ENCODE data around the gene ULK1. TPM values are rescaled to one million over a fixed set of nuclear protein-coding genes. Genes with fewer than 3 reads are reported as not detected.

The ULK1 gene
- total RNA-seq, 4 donors from 2014 or later = 27.9 to 81.2 (median 48.6) TPM

- Histone ChIP-seq H3K27ac (no peak overlapping the region), H3K4me1 (no peaks in the 10 kb centered on the region), H3K27me3 (peaks cover 4 to 14% (median 10%) of the 10 kb centered on the region in 3 donors), H3K36me3 (no peaks in the 10 kb centered on the region), H3K9me3 (no peaks in the 10 kb centered on the region), H3K4me3 (no peak overlapping the region)
- TF ChIP-seq CTCF (IDR thresholded peaks at IDR 0.05 in 4 of 5, conservative IDR thresholded peaks at IDR 0.05 in 1 of 5) (no peak), POLR2A (IDR thresholded peaks at IDR 0.05) (no peak)
- ATAC-seq = no peak
- in situ Hi-C loops (cut with MboI; ENCODE audit: low sequenced_read_pairs in 4 of 4) = no loop called here
- intact Hi-C loops (cut with DNase I; ENCODE audit: low total_unique reads) = no loop called here
- no peak for DNase-seq
Observed at GRCh38 chr12:131857908-131858850, 36.2 kb upstream of the ULK1 start.

- TF ChIP-seq CTCF (IDR thresholded peaks at IDR 0.05 in 4 of 5, conservative IDR thresholded peaks at IDR 0.05 in 1 of 5) (no peak), POLR2A (IDR thresholded peaks at IDR 0.05) (no peak)
- in situ Hi-C loops (cut with MboI; ENCODE audit: low sequenced_read_pairs in 4 of 4) = no loop called here
- Histone ChIP-seq H3K4me1 (no peaks in the 10 kb centered on the region), H3K4me3 (peak overlapping the region in 1 of 4 donors; percentile 11), H3K27ac (no peak overlapping the region), H3K9me3 (no peaks in the 10 kb centered on the region), H3K36me3 (no peaks in the 10 kb centered on the region), H3K27me3 (peaks cover under 1 to 4% (median 2%) of the 10 kb centered on the region in 3 donors)
- intact Hi-C loops (cut with DNase I; ENCODE audit: low total_unique reads) = no loop called here
- ATAC-seq (peak in 1 of 2 donors; percentile 33), DNase-seq (peak in 1 of 2 donors; percentile 44)
Observed at GRCh38 chr12:131860472-131861260, 33.8 kb upstream of the ULK1 start.

- no peak overlapping the region for H3K27ac ChIP-seq
- H3K4me1 ChIP-seq = no peaks in the 10 kb centered on the region
- TF ChIP-seq CTCF (IDR thresholded peaks at IDR 0.05 in 4 of 5, conservative IDR thresholded peaks at IDR 0.05 in 1 of 5) (no peak), POLR2A (IDR thresholded peaks at IDR 0.05) (no peak)
- no peaks in the 10 kb centered on the region for H3K27me3 ChIP-seq
- H3K4me3 ChIP-seq = no peak overlapping the region
- in situ Hi-C loops (cut with MboI; ENCODE audit: low sequenced_read_pairs in 4 of 4) = no loop called here
- H3K9me3 ChIP-seq = no peaks in the 10 kb centered on the region
- H3K36me3 ChIP-seq = no peaks in the 10 kb centered on the region
- ATAC-seq = no peak
- DNase-seq = no peak
- intact Hi-C loops (cut with DNase I; ENCODE audit: low total_unique reads) = no loop called here
Observed at GRCh38 chr12:131861261-131862083, 33.0 kb upstream of the ULK1 start.

- no peak for ATAC-seq
- intact Hi-C loops (cut with DNase I; ENCODE audit: low total_unique reads) (no loop called here), in situ Hi-C loops (cut with MboI; ENCODE audit: low sequenced_read_pairs in 4 of 4) (no loop called here)
- Histone ChIP-seq H3K27ac (no peak overlapping the region), H3K27me3 (no peaks in the 10 kb centered on the region), H3K4me1 (no peaks in the 10 kb centered on the region), H3K36me3 (no peaks in the 10 kb centered on the region), H3K9me3 (no peaks in the 10 kb centered on the region), H3K4me3 (no peak overlapping the region)
- no peak for DNase-seq
- TF ChIP-seq CTCF (IDR thresholded peaks at IDR 0.05 in 4 of 5, conservative IDR thresholded peaks at IDR 0.05 in 1 of 5) = no peak
Observed at GRCh38 chr12:131862084-131862441, 32.4 kb upstream of the ULK1 start.
